Ureter (tissue), 1 donor: ENCODE measurements around the gene NBPF1. TPM values are rescaled to one million over a fixed set of nuclear protein-coding genes. Genes with fewer than 3 reads are reported as not detected.
"Not testable (repeated sequence)": the region's sequence is repeated elsewhere in the genome, so short reads cannot be mapped to it uniquely, and the experiment has no call there.

Experiments used
- DNase-seq: peaks from one replicate; pipeline ENCODE4 v3.0.0-alpha.2; 2020; ENCODE audit warnings: low spot score
- total RNA-seq: library from RNA; stranded (reverse); gene quantifications from one replicate; pipeline ENCODE4 v1.2.4, GENCODE V29; 2023
- donor health status: DM: yes; HTN: yes; CAD: no.

The NBPF1 gene
- total RNA-seq, 1 donor from 2014 or later, result 61.9 TPM

DNA sequence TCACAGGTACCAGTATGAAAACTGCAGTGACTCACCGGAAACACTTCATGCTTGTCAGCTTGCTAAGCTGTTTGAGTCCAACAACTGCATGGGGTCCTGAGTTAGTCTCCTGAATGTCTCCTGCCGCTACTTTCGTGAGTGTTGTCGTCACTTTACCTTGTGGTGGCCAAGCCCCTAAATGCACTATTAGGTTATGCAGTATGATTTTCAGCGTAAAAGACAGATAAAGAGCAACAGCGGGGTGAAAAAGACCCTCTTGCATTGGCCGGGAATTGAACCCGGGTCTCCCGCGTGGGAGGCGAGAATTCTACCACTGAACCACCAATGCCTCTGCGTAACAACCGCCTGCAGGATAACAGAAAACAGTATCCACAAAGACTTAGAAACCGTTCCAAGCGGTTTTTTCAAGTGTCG is 67.7 kb downstream of the NBPF1 start:
- not testable (repeated sequence) for DNase-seq

DNA sequence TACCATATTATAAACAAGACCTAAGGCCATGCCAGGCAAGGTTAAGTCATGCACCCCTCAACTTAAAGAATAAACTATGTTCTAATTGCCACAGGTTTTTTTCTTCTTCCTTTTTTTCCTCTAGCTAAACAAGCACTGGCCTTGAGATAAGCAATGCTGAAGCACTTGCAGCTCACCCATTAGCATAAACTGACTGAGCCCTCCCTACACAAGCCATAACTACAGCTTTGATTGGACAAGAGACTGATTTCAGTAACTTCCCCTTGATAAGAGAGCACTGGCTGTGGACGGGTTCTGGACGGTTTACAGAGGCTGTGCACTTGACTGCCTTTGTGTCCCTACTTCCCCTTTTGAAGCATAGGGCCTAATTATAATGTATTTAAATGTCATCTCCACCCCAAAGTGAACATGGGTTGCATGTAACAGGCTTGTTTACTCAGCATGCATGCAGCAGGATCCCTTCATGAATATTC is 72.9 kb downstream of the NBPF1 start:
- DNase-seq, result not testable (repeated sequence)

DNA sequence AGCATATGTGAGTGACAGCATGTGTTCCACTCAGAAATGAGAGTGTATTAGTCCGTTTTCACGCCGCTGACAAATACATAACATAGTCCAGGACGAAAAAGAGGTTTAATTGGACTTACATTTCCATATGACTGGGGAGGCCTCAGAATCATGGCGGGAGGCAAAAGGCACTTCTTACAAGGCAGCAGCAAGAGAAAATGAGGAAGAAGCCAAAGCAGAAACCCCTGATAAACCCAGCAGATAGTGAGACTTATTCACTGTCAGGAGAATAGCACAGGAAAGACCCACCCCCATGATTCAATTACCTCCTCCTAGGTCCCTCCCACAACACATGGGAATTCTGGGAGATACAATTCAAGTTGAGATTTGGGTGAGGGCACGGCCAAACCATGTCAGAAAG is 75.8 kb downstream of the NBPF1 start:
- DNase-seq, result not testable (repeated sequence)

DNA sequence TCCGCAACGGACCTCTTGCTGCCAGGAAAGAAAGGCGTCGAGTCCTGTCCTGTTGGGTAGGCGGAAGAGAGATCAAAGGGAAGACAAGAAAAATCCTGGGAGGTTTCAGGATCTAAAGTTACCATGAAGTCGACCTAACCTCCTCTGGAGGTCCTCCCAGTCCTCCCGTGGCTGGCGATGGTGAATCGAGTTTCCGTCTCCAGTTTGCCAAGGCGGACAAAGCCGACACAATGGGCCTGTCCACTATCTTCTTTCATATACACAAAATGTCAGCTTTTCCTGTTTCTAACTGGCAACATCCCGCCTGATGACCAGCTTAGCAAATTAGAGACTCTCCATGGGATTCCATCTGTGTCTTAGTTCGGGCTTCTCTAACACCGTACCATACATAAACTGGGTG is 76.6 kb downstream of the NBPF1 start:
- DNase-seq, result not testable (repeated sequence)

DNA sequence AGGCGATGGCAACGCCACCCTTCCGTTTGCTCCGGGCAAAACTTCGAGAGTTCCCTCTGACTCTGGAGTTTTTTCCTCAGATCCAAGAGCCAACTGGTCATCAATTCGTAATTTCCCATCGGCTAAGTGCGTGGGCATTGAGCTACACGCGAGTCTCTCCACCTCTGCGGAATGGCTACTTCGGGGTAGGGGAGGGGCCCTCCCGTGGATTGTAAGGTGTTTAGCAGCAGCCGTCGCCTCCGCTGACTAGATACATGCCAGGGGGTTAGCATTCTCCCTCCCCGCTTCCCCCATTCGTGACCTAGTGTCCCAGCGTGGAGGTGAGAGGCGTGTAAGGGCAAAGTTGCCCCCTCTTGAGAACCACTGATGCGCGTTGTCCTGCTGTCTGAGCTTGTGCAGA is 77.5 kb downstream of the NBPF1 start:
- not testable (repeated sequence) for DNase-seq

DNA sequence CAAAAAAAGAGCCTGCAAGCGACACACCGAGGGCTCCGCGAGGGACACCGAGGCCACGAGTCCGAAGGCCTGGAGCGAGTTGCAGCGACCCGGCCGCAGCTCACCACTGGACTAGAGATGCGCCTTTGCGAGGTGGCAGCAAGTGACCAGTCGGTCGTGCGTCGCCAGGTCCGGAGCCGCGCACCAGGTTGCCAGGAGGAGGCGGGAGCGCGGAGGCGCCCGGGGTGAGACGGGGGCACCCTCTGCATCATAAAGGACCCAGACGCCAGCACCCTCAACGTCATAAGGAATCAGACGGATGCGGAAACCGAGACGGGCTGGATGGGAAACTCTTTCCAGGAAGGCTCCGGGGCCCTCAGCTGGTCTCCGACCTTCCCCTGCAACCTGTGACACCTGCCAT is 77.9 kb downstream of the NBPF1 start:
- DNase-seq, result not testable (repeated sequence)

DNA sequence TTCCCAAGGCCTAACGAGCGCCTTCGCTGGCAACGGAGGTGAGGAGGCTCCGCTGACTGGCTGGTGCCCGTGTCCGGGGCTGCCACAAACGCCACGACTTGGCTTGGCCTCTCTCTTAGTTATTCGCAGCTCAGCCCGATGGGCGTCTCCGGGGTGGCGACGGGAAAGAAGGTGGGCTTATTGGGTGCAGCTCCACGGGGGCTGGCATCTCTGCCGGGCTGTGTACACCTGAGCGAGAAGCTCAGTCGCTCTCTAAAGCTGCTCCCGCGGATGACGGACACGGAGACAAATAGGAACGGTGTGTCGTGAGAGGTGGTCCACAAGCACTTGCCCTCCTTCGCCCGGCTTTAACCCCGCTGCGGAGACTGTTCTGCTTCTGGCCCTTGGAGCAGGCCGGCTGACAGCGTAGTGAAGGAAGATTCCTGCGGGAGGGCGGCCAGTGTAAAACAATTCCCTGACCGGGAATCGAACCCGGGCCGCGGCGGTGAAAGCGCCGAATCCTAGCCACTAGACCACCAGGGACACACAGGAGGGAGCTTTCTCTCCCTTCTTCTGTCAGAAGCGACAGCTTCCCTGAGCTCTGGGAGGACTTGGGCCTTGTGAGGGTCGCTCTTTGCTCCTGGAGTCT is 78.4 kb downstream of the NBPF1 start:
- peak; percentile 71 for DNase-seq

DNA sequence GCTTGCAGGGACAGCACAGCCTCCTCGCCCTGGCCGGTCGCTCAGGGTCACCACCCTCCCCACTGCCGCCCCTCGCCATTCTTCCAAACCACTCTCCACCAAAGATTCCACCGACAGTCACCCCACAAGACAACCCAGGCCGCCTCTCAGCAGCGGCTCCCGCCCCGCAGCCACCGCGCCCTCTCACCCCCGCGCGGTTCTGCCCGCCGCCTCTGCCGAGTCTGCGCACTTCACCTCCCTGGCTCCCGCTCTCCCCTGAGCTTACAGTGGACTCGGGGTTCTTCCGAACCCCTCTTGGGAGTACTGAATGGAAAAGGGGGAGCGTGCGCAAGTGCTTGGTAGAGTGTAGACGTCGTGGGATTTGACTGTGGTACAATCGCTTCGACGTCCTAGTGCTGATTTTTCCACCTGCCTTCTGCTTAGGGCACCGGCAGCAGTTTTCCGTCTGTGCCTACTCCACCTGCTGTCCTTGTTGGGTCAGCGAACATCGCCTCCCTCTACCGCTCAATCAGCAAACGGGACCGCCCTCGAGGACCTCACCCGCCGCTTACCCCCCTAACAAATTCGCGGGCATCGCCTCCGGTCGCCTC is 79.0 kb downstream of the NBPF1 start:
- DNase-seq, result not testable (repeated sequence)

DNA sequence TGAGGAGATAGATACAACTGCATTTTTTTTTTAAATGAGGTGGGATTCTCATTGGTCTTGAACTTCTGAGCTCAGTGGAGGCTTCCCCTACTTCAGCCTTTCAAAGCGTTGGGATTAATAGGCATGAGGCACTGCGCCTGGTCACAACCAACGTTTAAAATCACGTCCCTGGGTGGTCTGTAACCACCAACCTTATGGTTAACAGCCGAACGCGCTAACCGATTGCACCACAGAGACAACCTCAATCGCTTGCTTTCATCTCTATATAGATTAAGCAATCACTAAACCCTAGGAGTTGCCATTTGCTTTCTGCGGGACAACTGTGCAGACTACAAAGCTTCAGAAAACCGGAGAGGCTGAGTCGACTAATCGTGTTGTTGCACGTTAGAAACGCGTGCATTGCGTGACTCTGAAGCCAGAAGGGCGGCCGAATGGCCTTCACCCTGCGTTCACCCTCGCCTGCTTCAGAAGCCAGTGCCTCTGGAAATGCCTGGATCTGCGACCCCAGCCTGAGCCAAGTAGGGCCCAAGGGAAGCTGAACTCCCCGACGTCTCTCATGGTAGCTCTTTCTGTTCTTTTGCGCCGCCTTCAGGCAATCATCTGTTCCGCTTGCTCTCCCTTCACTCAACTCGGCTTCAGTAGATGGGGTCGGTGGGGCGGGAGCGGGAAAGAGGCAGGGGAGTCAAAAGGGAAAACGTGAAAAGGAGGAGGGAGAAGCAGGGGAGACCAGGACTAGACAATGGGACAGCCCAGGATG is 81.0 kb downstream of the NBPF1 start:
- not testable (repeated sequence) for DNase-seq

DNA sequence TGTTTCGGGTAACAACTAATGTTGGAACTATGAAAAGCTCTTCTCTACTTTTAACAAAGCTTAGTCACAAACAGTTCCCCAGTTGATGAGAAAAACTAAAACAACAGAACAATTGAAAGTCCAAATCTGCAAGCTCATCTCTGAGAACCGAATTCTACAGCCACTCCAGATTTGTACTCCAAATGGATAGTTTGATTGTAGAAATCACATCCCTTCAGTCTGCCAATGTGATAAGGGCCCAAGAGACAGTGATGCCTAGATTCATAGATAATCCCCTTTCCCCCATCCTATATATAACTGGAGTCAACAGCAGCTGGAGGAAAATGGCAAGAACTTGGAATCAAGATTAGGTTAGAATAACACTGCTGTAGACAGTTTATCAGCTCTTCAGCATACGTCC is 85.0 kb downstream of the NBPF1 start:
- DNase-seq, result not testable (repeated sequence)

DNA sequence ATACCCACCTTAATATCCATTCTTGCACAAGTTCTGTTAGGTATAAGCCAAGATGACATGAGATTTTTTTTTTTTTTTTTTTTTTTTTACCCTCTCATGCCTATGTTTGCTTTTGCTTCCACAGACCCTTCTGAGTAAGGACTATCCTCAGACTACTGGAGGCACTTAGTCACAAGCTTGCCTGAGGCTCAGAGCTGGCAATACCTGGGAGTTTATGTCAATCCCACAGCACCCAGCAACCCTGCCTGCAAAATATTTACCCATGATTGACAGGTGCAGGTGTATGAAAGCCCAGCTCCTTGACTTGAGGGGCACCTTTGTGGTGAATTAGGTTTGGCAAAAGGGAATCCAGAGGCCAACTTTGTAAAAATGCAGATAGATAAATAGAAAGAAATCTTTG is 87.6 kb downstream of the NBPF1 start:
- DNase-seq, result not testable (repeated sequence)

DNA sequence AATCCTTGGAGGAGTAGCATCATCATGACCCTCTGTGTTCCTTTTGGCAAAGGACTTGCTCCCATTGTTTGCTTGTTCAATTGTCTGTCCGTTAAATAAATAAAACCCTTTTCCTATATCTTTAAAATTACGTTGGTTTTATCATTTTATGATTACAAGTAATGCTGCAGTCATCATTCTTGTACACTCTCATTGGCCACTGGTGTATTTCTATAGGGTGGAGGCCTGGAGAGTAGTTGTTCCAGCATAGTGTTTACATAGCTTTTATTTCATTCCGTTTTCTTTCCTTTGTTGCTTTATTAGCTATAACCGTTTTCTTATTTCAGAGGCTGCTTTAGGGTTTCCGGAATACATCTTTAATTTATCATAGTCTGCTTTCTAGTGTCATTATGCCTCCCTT is 91.7 kb downstream of the NBPF1 start:
- DNase-seq, result not testable (repeated sequence)

DNA sequence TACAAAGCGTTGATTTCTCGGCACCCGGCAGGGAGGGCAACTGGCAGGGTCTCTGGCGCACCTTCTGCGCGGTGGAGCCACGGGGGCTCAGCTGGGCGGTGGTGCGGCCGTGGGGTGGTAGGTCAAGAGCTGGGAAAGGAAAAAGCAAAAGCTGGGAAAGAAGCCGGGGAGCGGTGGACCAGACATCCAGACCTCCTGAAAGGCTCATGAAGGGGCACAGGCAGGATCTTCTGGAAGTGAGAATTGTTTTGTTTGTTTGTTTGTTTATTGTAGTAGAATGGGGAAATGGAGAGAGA is 92.1 kb downstream of the NBPF1 start:
- no peak for DNase-seq

DNA sequence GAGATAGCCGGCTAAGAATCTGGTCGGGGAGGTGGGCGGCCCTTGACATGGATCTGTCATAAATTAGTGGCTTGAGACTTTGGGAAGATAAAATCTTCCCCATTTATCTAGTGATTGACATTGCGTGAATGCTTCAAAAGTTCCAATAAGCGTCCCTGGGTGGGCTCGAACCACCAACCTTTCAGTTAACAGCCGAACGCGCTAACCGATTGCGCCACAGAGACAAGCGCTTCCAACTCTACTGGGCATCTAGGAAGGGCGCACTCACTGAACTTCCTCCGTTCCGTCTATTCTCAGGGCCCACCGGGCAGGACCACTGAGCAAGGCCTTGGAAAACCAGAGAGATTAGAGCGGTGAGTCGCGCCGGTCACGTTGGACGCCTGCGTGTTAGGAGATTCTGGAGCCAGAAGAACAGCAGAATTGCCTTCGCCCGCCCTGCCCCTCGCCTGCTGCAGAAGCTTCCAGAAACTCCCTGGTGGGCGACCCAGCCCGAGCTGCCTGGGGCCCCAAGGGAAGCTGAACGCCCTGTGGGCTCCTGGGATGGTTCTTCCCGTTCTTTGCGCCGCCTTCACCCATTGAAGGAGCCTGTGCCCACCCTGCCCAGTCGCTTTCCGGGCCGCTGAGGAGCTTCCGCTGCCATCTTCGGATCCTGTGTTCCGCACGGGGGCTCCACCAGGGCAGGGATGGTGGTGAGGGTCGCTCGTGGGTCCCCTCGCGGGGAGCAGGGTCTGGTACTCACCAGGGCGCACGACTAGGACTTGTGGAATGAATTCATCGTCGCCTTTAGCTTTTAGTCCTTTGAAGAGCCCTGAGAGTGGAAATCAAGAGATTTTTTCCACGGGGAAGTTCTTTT is 92.7 kb downstream of the NBPF1 start:
- DNase-seq, result not testable (repeated sequence)

DNA sequence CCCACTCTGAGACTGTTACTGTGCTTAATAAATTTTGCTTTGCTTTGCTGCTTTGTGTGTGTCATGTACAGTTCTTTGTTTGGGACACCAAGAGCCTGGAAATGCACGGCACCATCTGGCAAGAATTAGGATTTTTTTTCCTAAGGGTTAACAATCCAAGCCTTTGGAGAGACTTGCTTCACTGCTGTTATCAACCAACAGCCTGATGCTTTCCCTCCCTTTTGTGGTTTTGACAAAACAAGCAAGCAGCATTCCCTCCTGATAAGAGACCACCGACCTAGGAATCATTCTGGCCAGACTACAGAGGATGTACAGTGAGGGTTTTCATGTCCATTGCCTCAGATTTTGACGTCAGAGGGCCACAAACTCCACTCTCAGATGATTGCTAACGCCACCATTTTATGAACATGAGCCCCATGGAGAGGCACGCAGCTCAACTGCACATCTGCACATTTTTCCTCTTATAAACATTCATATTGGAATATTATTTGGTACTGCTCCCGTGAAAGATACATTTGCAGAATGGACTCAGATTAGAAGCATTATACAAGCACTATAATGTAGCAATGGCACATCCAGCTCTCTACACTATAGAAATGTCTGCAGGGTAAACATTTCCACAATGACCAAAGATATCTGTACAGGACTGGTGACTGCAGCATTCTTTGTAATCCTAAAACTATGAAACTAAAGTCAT is 94.0 kb downstream of the NBPF1 start:
- not testable (repeated sequence) for DNase-seq

DNA sequence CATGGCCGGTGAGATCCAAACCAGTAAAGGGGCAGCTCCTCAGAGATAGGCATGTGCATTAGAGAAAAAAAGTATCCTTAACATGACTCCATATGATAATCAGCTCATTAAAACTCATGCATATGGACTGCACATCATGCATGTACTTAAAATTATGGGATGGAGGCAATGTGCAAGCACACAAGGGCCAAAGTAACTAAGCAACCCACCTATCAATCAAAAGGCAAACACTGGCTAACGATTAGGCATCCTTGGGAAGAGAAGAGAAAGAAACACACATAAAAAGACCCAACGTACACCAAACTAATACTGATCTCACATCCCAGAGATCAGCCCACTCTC is 94.5 kb downstream of the NBPF1 start:
- DNase-seq, result not testable (repeated sequence)

DNA sequence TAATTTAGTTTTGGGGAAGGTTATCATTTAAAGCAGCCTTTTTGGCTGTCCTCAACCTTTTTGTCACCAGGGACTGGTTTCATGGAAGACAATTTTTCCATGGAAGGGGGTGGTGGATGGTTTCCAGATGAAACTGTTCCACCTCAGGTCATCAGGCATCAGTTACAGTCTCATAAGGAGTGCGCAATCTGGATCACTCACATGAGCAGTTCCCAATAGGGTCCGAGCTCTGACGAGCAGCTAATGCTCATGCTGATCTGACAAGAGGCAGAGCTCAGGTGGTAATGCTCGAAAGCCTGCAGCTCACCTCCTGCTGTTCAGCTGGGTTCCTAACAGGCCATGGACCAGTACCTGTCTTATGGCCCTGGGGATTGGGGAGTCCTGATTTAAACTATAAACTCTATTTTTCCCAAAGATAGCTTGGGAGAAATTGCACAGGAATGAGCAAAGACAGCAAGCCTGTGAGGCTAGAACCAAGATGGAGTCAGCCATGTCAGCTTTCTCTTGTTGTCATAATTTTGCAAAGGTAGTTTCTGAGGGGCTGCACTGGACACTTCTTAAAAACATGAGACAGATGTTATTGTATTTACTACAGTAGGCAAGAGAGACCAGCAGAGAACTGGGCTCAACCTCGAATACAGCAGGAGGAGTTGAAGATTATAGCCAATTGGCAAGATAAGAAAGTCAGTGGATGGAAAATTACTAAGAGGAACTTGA is 96.5 kb downstream of the NBPF1 start:
- not testable (repeated sequence) for DNase-seq

DNA sequence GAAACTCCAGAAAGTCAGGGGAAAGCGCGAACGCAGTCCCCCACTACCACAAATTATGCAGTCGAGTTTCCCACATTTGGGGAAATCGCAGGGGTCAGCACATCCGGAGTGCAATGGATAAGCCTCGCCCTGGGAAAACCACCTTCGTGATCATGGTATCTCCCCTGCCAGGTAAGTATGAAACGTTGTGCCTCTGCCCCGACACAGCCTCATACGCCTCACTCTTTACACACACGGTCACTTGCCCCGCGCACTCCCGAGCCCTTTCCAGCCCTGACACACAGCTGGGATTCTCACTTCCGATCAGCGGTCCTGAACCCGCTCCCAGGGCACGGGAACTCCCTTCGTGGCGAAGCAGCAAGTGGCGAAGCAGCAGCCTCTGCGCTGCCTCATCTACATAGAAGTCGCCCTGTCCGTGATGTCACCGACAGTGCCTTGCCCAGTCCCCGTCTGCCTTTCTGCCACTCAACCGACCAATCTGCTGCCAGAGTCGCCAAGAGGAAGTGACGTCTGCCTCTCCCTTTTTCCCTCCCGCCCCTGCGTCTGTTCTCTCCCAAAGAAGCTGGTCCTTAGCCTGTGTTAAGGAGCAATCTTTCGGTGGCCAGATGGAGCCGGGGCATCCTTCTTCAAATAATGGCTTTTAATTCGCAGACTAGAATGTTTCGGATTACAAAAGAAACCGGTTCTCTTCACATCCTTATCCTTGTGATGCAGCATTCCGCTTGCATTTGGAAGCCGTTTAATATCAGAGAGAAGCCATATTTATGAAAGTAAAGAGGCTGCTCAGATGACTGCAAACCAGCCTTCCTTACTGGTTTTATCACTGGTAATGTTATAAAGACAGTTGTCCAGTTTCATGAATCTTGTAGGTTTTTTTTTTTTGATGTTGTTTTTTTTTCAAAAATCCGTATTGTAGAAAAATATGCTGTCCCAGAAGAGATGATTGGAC is 99.0 kb downstream of the NBPF1 start, which contains the start of gene RNU1-1:
Gene RNU1-1, minus strand, starts transcription at position 179 of the 949 bp plus-strand sequence.
- peak; percentile 82 for DNase-seq

DNA sequence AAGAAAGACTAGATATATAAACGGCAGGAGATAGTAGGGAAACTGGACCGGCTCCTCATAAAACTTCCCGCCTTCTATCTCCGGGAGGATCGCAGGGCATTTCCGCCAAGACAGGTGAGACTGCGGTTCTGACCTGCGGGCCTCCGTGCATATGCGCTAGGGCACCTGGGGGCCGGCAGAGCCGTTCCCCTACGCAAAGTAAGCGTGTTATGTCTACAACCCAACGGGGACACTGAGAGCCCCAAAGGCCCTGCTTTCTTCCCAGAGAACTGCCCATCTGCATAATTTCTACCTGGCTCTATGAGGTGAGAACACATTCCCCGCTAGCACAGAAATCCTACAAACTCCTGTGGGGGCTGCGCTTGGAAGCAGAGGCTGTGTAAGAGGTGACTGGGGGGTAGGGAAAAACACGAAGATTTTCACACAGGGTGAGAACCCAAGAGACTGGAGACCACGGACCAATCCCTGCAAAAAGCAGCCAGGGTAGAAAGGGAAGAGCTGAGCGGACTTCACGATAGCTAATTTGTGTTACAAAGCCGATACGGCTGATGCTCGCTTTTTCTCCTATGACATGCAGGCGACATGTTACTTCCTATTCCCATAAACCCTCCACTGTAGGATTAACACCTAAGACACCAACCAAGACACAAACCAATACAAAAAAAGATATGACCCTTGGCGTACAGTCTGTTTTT is 99.8 kb downstream of the NBPF1 start:
- DNase-seq, result not testable (repeated sequence)
